Neural cell (in vitro differentiated cells): ENCODE results near the gene KRT15.

ENCODE experiments used
- EP300 ChIP-seq: fragments of 450-650 bp; conservative IDR thresholded peaks from 2 replicates; pipeline ENCODE4 v1.6.1; 2014; ENCODE audit warnings: antibody characterized with exemption, mild to moderate bottlenecking, moderate library complexity; ENCODE audit not compliant: poor library complexity, severe bottlenecking
- EZH2 ChIP-seq: fragments of 200-600, 300-800 bp; shearing (Covaris generic), sonication (generic); IDR thresholded peaks from 2 replicates; pipeline ENCODE4 v1.6.1; 2014; ENCODE audit warnings: antibody characterized with exemption, low read length, borderline replicate concordance, mild to moderate bottlenecking; ENCODE audit not compliant: insufficient read depth, poor library complexity, severe bottlenecking
- RAD21 ChIP-seq: fragments of 450-650 bp; conservative IDR thresholded peaks from 2 replicates; pipeline ENCODE4 v1.6.1; 2014; ENCODE audit warnings: antibody characterized with exemption, mild to moderate bottlenecking, moderate library complexity
- TF ChIP-seq, protein P1 (sequence below): fragments of 450-650 bp; IDR thresholded peaks from 2 replicates; pipeline ENCODE4 v1.5.1; 2014; ENCODE audit warnings: antibody characterized with exemption, mild to moderate bottlenecking, moderate library complexity; ENCODE audit not compliant: poor library complexity, severe bottlenecking

GRCh38 chr17:41527063-41528023 lies 8.7 kb upstream of the KRT15 start:
- TF ChIP-seq EP300 (no peak), EZH2 (peak; percentile 77), RAD21 (no peak)
- TF ChIP-seq, protein P1, sequence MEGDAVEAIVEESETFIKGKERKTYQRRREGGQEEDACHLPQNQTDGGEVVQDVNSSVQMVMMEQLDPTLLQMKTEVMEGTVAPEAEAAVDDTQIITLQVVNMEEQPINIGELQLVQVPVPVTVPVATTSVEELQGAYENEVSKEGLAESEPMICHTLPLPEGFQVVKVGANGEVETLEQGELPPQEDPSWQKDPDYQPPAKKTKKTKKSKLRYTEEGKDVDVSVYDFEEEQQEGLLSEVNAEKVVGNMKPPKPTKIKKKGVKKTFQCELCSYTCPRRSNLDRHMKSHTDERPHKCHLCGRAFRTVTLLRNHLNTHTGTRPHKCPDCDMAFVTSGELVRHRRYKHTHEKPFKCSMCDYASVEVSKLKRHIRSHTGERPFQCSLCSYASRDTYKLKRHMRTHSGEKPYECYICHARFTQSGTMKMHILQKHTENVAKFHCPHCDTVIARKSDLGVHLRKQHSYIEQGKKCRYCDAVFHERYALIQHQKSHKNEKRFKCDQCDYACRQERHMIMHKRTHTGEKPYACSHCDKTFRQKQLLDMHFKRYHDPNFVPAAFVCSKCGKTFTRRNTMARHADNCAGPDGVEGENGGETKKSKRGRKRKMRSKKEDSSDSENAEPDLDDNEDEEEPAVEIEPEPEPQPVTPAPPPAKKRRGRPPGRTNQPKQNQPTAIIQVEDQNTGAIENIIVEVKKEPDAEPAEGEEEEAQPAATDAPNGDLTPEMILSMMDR: no peak
